GM23338 (cell line): ENCODE data around the gene MAP6D1. TPM values are rescaled to one million over a fixed set of nuclear protein-coding genes. Genes with fewer than 3 reads are reported as not detected.

Source experiments
- ATAC-seq: fragments of 200-7000 bp; cut with Tn5 transposase; 3 replicates; pipeline ENCODE4 v1.9.1; 2020
- DNase-seq: peaks from one replicate; pipeline ENCODE4 v3.0.0-alpha.2; 2015; ENCODE audit warnings: low spot score
- H2AFZ ChIP-seq: fragments of 200-600 bp; sonication (generic); 2 replicates; pipeline ENCODE4 v1.8.0; 2016; ENCODE audit warnings: antibody characterized with exemption, mild to moderate bottlenecking, moderate library complexity
- H3F3A ChIP-seq: fragments of 200-600 bp; sonication (generic); replicated peaks from 2 replicates; pipeline ENCODE4 v1.8.0; 2017; ENCODE audit warnings: antibody characterized with exemption, mixed run types, low read depth
- H3K27ac ChIP-seq: fragments of 200-600 bp; sonication (generic); 2 replicates; pipeline ENCODE4 v1.6.1; 2016; ENCODE audit warnings: low read depth
- H3K27me3 ChIP-seq: fragments of 200-600 bp; sonication (generic); 2 replicates; pipeline ENCODE4 v1.8.0; 2016; ENCODE audit warnings: mild to moderate bottlenecking, mixed run types, moderate library complexity; ENCODE audit not compliant: insufficient read depth
- H3K36me3 ChIP-seq: fragments of 200-600 bp; sonication (generic); 2 replicates; pipeline ENCODE4 v1.8.0; 2016; ENCODE audit warnings: mild to moderate bottlenecking; ENCODE audit not compliant: insufficient read depth
- H3K4me1 ChIP-seq: fragments of 200-600 bp; sonication (generic); 2 replicates; pipeline ENCODE4 v1.8.0; 2016; ENCODE audit warnings: mild to moderate bottlenecking, moderate library complexity; ENCODE audit not compliant: insufficient read depth
- H3K4me2 ChIP-seq: fragments of 200-600 bp; sonication (generic); 2 replicates; pipeline ENCODE4 v1.7.1; 2017; ENCODE audit warnings: mixed run types
- H3K4me3 ChIP-seq: fragments of 200-600 bp; sonication (generic); 2 replicates; pipeline ENCODE4 v1.6.1; 2016; ENCODE audit warnings: mixed run types
- H3K79me2 ChIP-seq: fragments of 200-600 bp; sonication (generic); replicated peaks from 2 replicates; pipeline ENCODE4 v1.8.0; 2017; ENCODE audit warnings: mild to moderate bottlenecking; ENCODE audit not compliant: insufficient read depth
- H3K9me2 ChIP-seq: fragments of 200-600 bp; sonication (generic); 2 replicates; pipeline ENCODE4 v1.8.0; 2017; ENCODE audit not compliant: insufficient read depth
- H4K20me1 ChIP-seq: fragments of 200-600 bp; sonication (generic); replicated peaks from 2 replicates; pipeline ENCODE4 v1.8.0; 2017; ENCODE audit warnings: mild to moderate bottlenecking; ENCODE audit not compliant: insufficient read depth
- H3K27ac Mint-ChIP-seq: 2 replicates; pipeline ENCODE4 v1.8.0; 2020; ENCODE audit warnings: inconsistent platforms, mild to moderate bottlenecking, moderate library complexity, mixed read lengths
- H3K27me3 Mint-ChIP-seq: 3 replicates; pipeline ENCODE4 v1.8.0; 2022; ENCODE audit warnings: low read depth, mild to moderate bottlenecking, moderate library complexity, mixed read lengths, inconsistent platforms; ENCODE audit not compliant: insufficient read depth, poor library complexity
- H3K36me3 Mint-ChIP-seq: 3 replicates; pipeline ENCODE4 v1.8.0; 2021; ENCODE audit warnings: low read depth, mild to moderate bottlenecking, inconsistent platforms, moderate library complexity, mixed read lengths
- H3K4me1 Mint-ChIP-seq: 3 replicates; pipeline ENCODE4 v1.8.0; 2020; ENCODE audit warnings: mild to moderate bottlenecking, inconsistent platforms, mixed read lengths
- H3K4me3 Mint-ChIP-seq: 3 replicates; pipeline ENCODE4 v1.8.0; 2021; ENCODE audit warnings: moderate library complexity, mild to moderate bottlenecking, inconsistent platforms, mixed read lengths
- H3K9me3 Mint-ChIP-seq: 3 replicates; pipeline ENCODE4 v1.8.0; 2020; ENCODE audit warnings: moderate library complexity, mild to moderate bottlenecking, inconsistent platforms, mixed read lengths
- CREB1 ChIP-seq: fragments of 250-450 bp; sonication (Bioruptor Pico); IDR thresholded peaks from 2 replicates; pipeline ENCODE4 v1.5.0; 2020; ENCODE audit warnings: low read depth, mild to moderate bottlenecking, moderate library complexity
- ETS1 ChIP-seq: IDR thresholded peaks from 2 replicates; pipeline ENCODE4 v1.6.1; 2016; ENCODE audit warnings: antibody characterized with exemption
- EZH2 ChIP-seq: fragments of 200-600 bp; sonication (generic); IDR thresholded peaks from one replicate; pipeline ENCODE4 v1.8.0; 2017; ENCODE audit warnings: antibody characterized with exemption, mild to moderate bottlenecking, low read depth; ENCODE audit not compliant: unreplicated experiment
- EZH2phosphoT487 ChIP-seq: fragments of 200-600 bp; sonication (generic); IDR thresholded peaks from one replicate; pipeline ENCODE4 v1.8.1; 2018; ENCODE audit warnings: antibody characterized with exemption; ENCODE audit not compliant: unreplicated experiment
- POLR2AphosphoS5 ChIP-seq: IDR thresholded peaks from 2 replicates; pipeline ENCODE4 v1.6.1; 2016; ENCODE audit warnings: antibody characterized with exemption, low read depth
- ZNF331 ChIP-seq: fragments of 250-450 bp; sonication (Bioruptor Pico); IDR thresholded peaks from 2 replicates; pipeline ENCODE4 v1.5.0; 2020; ENCODE audit warnings: low read depth, mild to moderate bottlenecking, moderate library complexity
- ZNF462 ChIP-seq: fragments of 250-450 bp; sonication (Bioruptor Pico); IDR thresholded peaks from 2 replicates; pipeline ENCODE4 v1.5.0; 2020; ENCODE audit warnings: mild to moderate bottlenecking, moderate library complexity
- polyA plus RNA-seq: library from polyadenylated mRNA; unstranded; fragments of >200 nt; fragmentation: Nextera tagmentation; extraction: Ambion mirVana; gene quantifications from 2 replicates; pipeline ENCODE4 v1.2.1, GENCODE V29; 2016
- total RNA-seq: library from RNA; depleted of rRNA; stranded (reverse); fragments of >200 nt; shearing (Covaris generic); gene quantifications from 2 replicates; pipeline ENCODE4 v1.2.3, GENCODE V29; 2014

The MAP6D1 gene
- total and polyA plus RNA-seq, 2 experiments from 2014 or later: 2.6 to 8.2 TPM

- TF ChIP-seq ZNF462 (CRISPR knock-in tag): no peak
- TF ChIP-seq EZH2phosphoT487: no peak
- TF ChIP-seq CREB1 (CRISPR knock-in tag): no peak
- TF ChIP-seq ZNF331 (CRISPR knock-in tag): no peak
Measured at GRCh38 chr3:183854318-183855035, 29.1 kb upstream of the MAP6D1 start (continued).

- Mint-ChIP-seq H3K4me3 (no peak overlapping the region), H3K36me3 (peaks cover 68% of the 10 kb centered on the region), H3K9me3 (no peaks in the 10 kb centered on the region), H3K4me1 (no peaks in the 10 kb centered on the region), H3K27me3 (no peaks in the 10 kb centered on the region), H3K27ac (no peak overlapping the region)
- Histone ChIP-seq H3F3A (no peaks in the 10 kb centered on the region), H3K27me3 (no peaks in the 10 kb centered on the region), H3K4me1 (no peaks in the 10 kb centered on the region), H4K20me1 (no peaks in the 10 kb centered on the region), H2AFZ (no peak overlapping the region), H3K4me2 (no peak overlapping the region), H3K79me2 (peaks cover 12% of the 10 kb centered on the region), H3K9me2 (no peaks in the 10 kb centered on the region), H3K27ac (no peak overlapping the region), H3K36me3 (peaks cover 42% of the 10 kb centered on the region), H3K4me3 (no peak overlapping the region)
- DNase-seq (no peak), ATAC-seq (no peak)
- TF ChIP-seq POLR2AphosphoS5 (no peak), ZNF331 (CRISPR knock-in tag) (no peak), CREB1 (CRISPR knock-in tag) (no peak), EZH2 (no peak), EZH2phosphoT487 (no peak), ETS1 (no peak)
Measured at GRCh38 chr3:183845608-183846288, 20.4 kb upstream of the MAP6D1 start.
